GM15510 (cell line): ENCODE measurements around the gene SPRYD4.

ENCODE experiments used
- POLR2A ChIP-seq: IDR thresholded peaks from 3 replicates; pipeline ENCODE4 v1.6.1; 2011; ENCODE audit warnings: borderline replicate concordance; ENCODE audit not compliant: insufficient read length; ENCODE audit errors: extremely low read depth

SPRYD4 gene

GRCh38 chr12:56510786-56511185 is 42.4 kb downstream of the SPRYD4 start:
- TF ChIP-seq POLR2A: no peak

GRCh38 chr12:56517854-56518253 is 49.5 kb downstream of the SPRYD4 start:
- TF ChIP-seq POLR2A: no peak

GRCh38 chr12:56518570-56518969 is 50.2 kb downstream of the SPRYD4 start:
- TF ChIP-seq POLR2A: no peak

- no peak for TF ChIP-seq POLR2A
These were observed 51.7 kb downstream of the SPRYD4 start for GRCh38 chr12:56520048-56520447.

GRCh38 chr12:56520506-56520905 is 52.1 kb downstream of the SPRYD4 start:
- no peak for TF ChIP-seq POLR2A

- TF ChIP-seq POLR2A: no peak
These were observed 52.8 kb downstream of the SPRYD4 start for GRCh38 chr12:56521209-56521589.

- no peak for TF ChIP-seq POLR2A
These were observed 53.4 kb downstream of the SPRYD4 start, which contains the start of gene RBMS2 for GRCh38 chr12:56521590-56522371. TSS of gene RBMS2 (plus strand) at chr12:56521820. CDS start at chr12:56522024, 204 bp downstream.

- TF ChIP-seq POLR2A: no peak
These were observed 54.2 kb downstream of the SPRYD4 start for GRCh38 chr12:56522411-56523193.

- no peak for TF ChIP-seq POLR2A
These were observed 60.5 kb downstream of the SPRYD4 start for GRCh38 chr12:56528846-56529245.
